Measurements from ENCODE around the gene MACROH2A2. TPM values are rescaled to one million over a fixed set of nuclear protein-coding genes. Genes with fewer than 3 reads are reported as not detected.
"Not testable (repeated sequence)": the region's sequence is repeated elsewhere in the genome, so short reads cannot be mapped to it uniquely, and the experiment has no call there.

MACROH2A2 gene
- total RNA-seq, 1 donor from 2014 or later: 25.5 TPM

- no peaks in the 10 kb centered on the region for H3K27me3 ChIP-seq (ENCODE audit: insufficient read depth, low read length)
- H3K79me2 ChIP-seq (ENCODE audit: insufficient read depth, low read length): no peaks in the 10 kb centered on the region
- Mint-ChIP-seq H3K4me1 (ENCODE audit: low read depth, unreplicated experiment) (no peaks in the 10 kb centered on the region), H3K27ac (ENCODE audit: unreplicated experiment) (no peak overlapping the region), H3K27me3 (ENCODE audit: low read depth, unreplicated experiment) (peaks cover 2% of the 10 kb centered on the region), H3K4me3 (ENCODE audit: unreplicated experiment) (no peak overlapping the region), H3K9me3 (ENCODE audit: unreplicated experiment) (peaks cover 4% of the 10 kb centered on the region), H3K36me3 (ENCODE audit: low read depth, unreplicated experiment) (peaks cover 33% of the 10 kb centered on the region)
- H3K9me3 ChIP-seq (ENCODE audit: insufficient read depth, low read depth, low read length): no peaks in the 10 kb centered on the region
- TF ChIP-seq, protein P1, sequence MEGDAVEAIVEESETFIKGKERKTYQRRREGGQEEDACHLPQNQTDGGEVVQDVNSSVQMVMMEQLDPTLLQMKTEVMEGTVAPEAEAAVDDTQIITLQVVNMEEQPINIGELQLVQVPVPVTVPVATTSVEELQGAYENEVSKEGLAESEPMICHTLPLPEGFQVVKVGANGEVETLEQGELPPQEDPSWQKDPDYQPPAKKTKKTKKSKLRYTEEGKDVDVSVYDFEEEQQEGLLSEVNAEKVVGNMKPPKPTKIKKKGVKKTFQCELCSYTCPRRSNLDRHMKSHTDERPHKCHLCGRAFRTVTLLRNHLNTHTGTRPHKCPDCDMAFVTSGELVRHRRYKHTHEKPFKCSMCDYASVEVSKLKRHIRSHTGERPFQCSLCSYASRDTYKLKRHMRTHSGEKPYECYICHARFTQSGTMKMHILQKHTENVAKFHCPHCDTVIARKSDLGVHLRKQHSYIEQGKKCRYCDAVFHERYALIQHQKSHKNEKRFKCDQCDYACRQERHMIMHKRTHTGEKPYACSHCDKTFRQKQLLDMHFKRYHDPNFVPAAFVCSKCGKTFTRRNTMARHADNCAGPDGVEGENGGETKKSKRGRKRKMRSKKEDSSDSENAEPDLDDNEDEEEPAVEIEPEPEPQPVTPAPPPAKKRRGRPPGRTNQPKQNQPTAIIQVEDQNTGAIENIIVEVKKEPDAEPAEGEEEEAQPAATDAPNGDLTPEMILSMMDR (IDR thresholded peaks at IDR 0.05; ENCODE audit: insufficient read depth, low read depth, low read length): no peak
- TF ChIP-seq EZH2 (IDR thresholded peaks at IDR 0.05; ENCODE audit: insufficient read depth, low read length): no peak
- no peaks in the 10 kb centered on the region for H3K36me3 ChIP-seq (ENCODE audit: insufficient read depth, low read length)
- no peak overlapping the region for H2AFZ ChIP-seq (ENCODE audit: low read depth, low read length)
- no peak overlapping the region for H3K27ac ChIP-seq (ENCODE audit: low read depth, low read length)
- DNase-seq (ENCODE audit: low read depth) (no peak), FAIRE-seq (no peak)
- no peak overlapping the region for H3K9ac ChIP-seq (ENCODE audit: low read length)
- no peak overlapping the region for H3K4me3 ChIP-seq (ENCODE audit: insufficient read depth, low read depth, low read length)
- H3K4me2 ChIP-seq (ENCODE audit: low read length): no peak overlapping the region
- peaks cover 5% of the 10 kb centered on the region for H4K20me1 ChIP-seq (ENCODE audit: insufficient read depth, low read length)
- no peaks in the 10 kb centered on the region for H3K4me1 ChIP-seq (ENCODE audit: insufficient read depth, low read length)
Measured at GRCh38 chr10:70121281-70121949, 68.8 kb downstream of the MACROH2A2 start.

GRCh38 chr10:70122742-70123141 is 70.1 kb downstream of the MACROH2A2 start:
- Histone ChIP-seq H4K20me1 (ENCODE audit: insufficient read depth, low read length) (peaks cover 3% of the 10 kb centered on the region), H2AFZ (ENCODE audit: low read depth, low read length) (no peak overlapping the region), H3K36me3 (ENCODE audit: insufficient read depth, low read length) (no peaks in the 10 kb centered on the region), H3K27me3 (ENCODE audit: insufficient read depth, low read length) (no peaks in the 10 kb centered on the region), H3K9ac (ENCODE audit: low read length) (no peak overlapping the region), H3K27ac (ENCODE audit: low read depth, low read length) (no peak overlapping the region), H3K4me3 (ENCODE audit: insufficient read depth, low read depth, low read length) (no peak overlapping the region), H3K4me1 (ENCODE audit: insufficient read depth, low read length) (no peaks in the 10 kb centered on the region), H3K4me2 (ENCODE audit: low read length) (no peak overlapping the region), H3K79me2 (ENCODE audit: insufficient read depth, low read length) (no peaks in the 10 kb centered on the region), H3K9me3 (ENCODE audit: insufficient read depth, low read depth, low read length) (no peaks in the 10 kb centered on the region)
- DNase-seq (ENCODE audit: low read depth): peak; percentile 31
- Mint-ChIP-seq H3K27me3 (ENCODE audit: low read depth, unreplicated experiment) (no peaks in the 10 kb centered on the region), H3K9me3 (ENCODE audit: unreplicated experiment) (peaks cover 2% of the 10 kb centered on the region), H3K36me3 (ENCODE audit: low read depth, unreplicated experiment) (peaks cover 25% of the 10 kb centered on the region), H3K4me1 (ENCODE audit: low read depth, unreplicated experiment) (no peaks in the 10 kb centered on the region), H3K27ac (ENCODE audit: unreplicated experiment) (no peak overlapping the region), H3K4me3 (ENCODE audit: unreplicated experiment) (no peak overlapping the region)
- FAIRE-seq: no peak
- TF ChIP-seq EZH2 (IDR thresholded peaks at IDR 0.05; ENCODE audit: insufficient read depth, low read length): no peak
- TF ChIP-seq, protein P1 (IDR thresholded peaks at IDR 0.05; ENCODE audit: insufficient read depth, low read depth, low read length): no peak

DNA sequence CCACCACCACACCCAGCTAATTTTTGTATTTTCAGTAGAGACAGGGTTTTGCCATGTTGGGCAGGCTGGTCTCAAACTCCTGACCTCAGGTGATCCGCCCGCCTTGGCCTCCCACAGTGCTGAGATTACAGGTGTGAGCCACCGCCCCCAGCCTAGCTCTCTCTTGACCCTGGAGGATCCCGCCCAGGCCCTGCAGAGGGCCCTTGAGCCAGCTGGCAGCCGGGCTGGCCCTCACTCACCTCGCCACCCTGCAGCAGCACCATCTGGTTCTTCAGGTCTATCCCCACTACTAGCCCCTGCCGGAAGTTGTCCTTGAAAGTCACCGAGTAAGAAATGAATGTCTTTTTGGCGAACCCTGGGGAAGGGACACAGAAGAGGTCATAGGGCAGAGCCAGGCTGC is 70.5 kb downstream of the MACROH2A2 start:
- Mint-ChIP-seq H3K4me3 (ENCODE audit: unreplicated experiment) (peak overlapping the region; percentile 14), H3K36me3 (ENCODE audit: low read depth, unreplicated experiment) (peaks cover 26% of the 10 kb centered on the region)
- not testable (repeated sequence) for H3K9ac ChIP-seq (ENCODE audit: low read length); H3K4me1 ChIP-seq (ENCODE audit: insufficient read depth, low read length); H3K9me3 Mint-ChIP-seq (ENCODE audit: unreplicated experiment); H3K4me2 ChIP-seq (ENCODE audit: low read length); H3K36me3 ChIP-seq (ENCODE audit: insufficient read depth, low read length); H3K4me1 Mint-ChIP-seq (ENCODE audit: low read depth, unreplicated experiment); H3K4me3 ChIP-seq (ENCODE audit: insufficient read depth, low read depth, low read length); H3K27me3 ChIP-seq (ENCODE audit: insufficient read depth, low read length); H2AFZ ChIP-seq (ENCODE audit: low read depth, low read length); DNase-seq (ENCODE audit: low read depth); H3K79me2 ChIP-seq (ENCODE audit: insufficient read depth, low read length); H3K27ac ChIP-seq (ENCODE audit: low read depth, low read length); H3K27ac Mint-ChIP-seq (ENCODE audit: unreplicated experiment); H3K27me3 Mint-ChIP-seq (ENCODE audit: low read depth, unreplicated experiment); H4K20me1 ChIP-seq (ENCODE audit: insufficient read depth, low read length); H3K9me3 ChIP-seq (ENCODE audit: insufficient read depth, low read depth, low read length); FAIRE-seq

Data from astrocyte (in vitro differentiated cells and primary cell).